MM.1S (cell line): ENCODE data around the gene MEDAG.

Experiments
- DNase-seq: peaks from one replicate; pipeline ENCODE4 v3.0.0-alpha.2; 2015
- H2AFZ ChIP-seq: fragments of 300-600 bp; sonication (generic); 2 replicates; pipeline ENCODE4 v1.6.0; 2016; ENCODE audit warnings: antibody characterized with exemption, low read length
- H3F3A ChIP-seq: fragments of 300-600 bp; sonication (generic); 2 replicates; pipeline ENCODE4 v1.6.1; 2016; ENCODE audit warnings: mild to moderate bottlenecking, antibody characterized with exemption, low read length, moderate library complexity, mixed read lengths; ENCODE audit not compliant: insufficient read depth
- H3K27ac ChIP-seq: fragments of 300-600 bp; sonication (generic); 2 replicates; pipeline ENCODE4 v1.5.1; 2016; ENCODE audit warnings: mild to moderate bottlenecking, low read length
- H3K27me3 ChIP-seq: fragments of 300-600 bp; sonication (generic); replicated peaks from 2 replicates; pipeline ENCODE4 v1.6.0; 2016; ENCODE audit warnings: low read length; ENCODE audit not compliant: insufficient read depth
- H3K36me3 ChIP-seq: fragments of 300-600 bp; sonication (generic); replicated peaks from 2 replicates; pipeline ENCODE4 v1.6.1; 2016; ENCODE audit warnings: mild to moderate bottlenecking, low read length, mixed read lengths; ENCODE audit not compliant: insufficient read depth
- H3K4me1 ChIP-seq: fragments of 300-600 bp; sonication (generic); 2 replicates; pipeline ENCODE4 v1.6.1; 2016; ENCODE audit warnings: low read length, mixed read lengths
- H3K4me2 ChIP-seq: fragments of 300-600 bp; sonication (generic); 2 replicates; pipeline ENCODE4 v1.6.0; 2016; ENCODE audit warnings: low read depth, low read length
- H3K4me3 ChIP-seq: fragments of 300-600 bp; sonication (generic); 2 replicates; pipeline ENCODE4 v1.5.1; 2016; ENCODE audit warnings: low read length, mixed read lengths
- H3K79me2 ChIP-seq: fragments of 300-600 bp; sonication (generic); 2 replicates; pipeline ENCODE4 v1.6.1; 2016; ENCODE audit warnings: mixed run types, low read length, mixed read lengths
- H3K9ac ChIP-seq: fragments of 300-600 bp; sonication (generic); 2 replicates; pipeline ENCODE4 v1.6.1; 2016; ENCODE audit warnings: low read length, mixed read lengths
- H3K9me2 ChIP-seq: fragments of 300-600 bp; sonication (generic); replicated peaks from 2 replicates; pipeline ENCODE4 v1.6.1; 2016; ENCODE audit warnings: mild to moderate bottlenecking, low read length, mixed read lengths; ENCODE audit not compliant: insufficient read depth
- H3K9me3 ChIP-seq: fragments of 300-600 bp; sonication (generic); replicated peaks from 2 replicates; pipeline ENCODE4 v1.6.1; 2016; ENCODE audit warnings: mild to moderate bottlenecking, low read length, mixed read lengths; ENCODE audit not compliant: insufficient read depth
- H4K20me1 ChIP-seq: fragments of 300-600 bp; sonication (generic); 2 replicates; pipeline ENCODE4 v1.6.1; 2016; ENCODE audit warnings: mild to moderate bottlenecking, low read length, moderate library complexity, mixed read lengths; ENCODE audit not compliant: insufficient read depth
- EZH2 ChIP-seq: fragments of 300-600 bp; sonication (generic); optimal IDR thresholded peaks from 2 replicates; pipeline ENCODE3; 2017; ENCODE audit warnings: low read depth, mild to moderate bottlenecking, antibody characterized with exemption, low read length, mixed read lengths
- EZH2phosphoT487 ChIP-seq: fragments of 300-600 bp; sonication (generic); IDR thresholded peaks from 2 replicates; pipeline ENCODE4 v1.6.1; 2018; ENCODE audit warnings: antibody characterized with exemption, low read length
- TF ChIP-seq, protein P1 (sequence below): fragments of 300-600 bp; sonication (generic); IDR thresholded peaks from 2 replicates; pipeline ENCODE4 v1.5.1; 2016; ENCODE audit warnings: antibody characterized with exemption, low read length, mixed read lengths

The MEDAG gene

GRCh38 chr13:30898070-30898469, 8.0 kb upstream of the MEDAG start:
- Histone ChIP-seq H3F3A (no peaks in the 10 kb centered on the region), H3K4me1 (no peaks in the 10 kb centered on the region), H3K79me2 (no peaks in the 10 kb centered on the region), H3K9ac (no peak overlapping the region), H3K27ac (no peak overlapping the region), H3K4me2 (no peak overlapping the region), H4K20me1 (no peaks in the 10 kb centered on the region), H3K9me3 (no peaks in the 10 kb centered on the region), H3K27me3 (no peaks in the 10 kb centered on the region), H3K9me2 (no peaks in the 10 kb centered on the region), H3K4me3 (no peak overlapping the region), H2AFZ (no peak overlapping the region), H3K36me3 (no peaks in the 10 kb centered on the region)
- no peak for DNase-seq
- TF ChIP-seq EZH2phosphoT487 (no peak), EZH2 (no peak)
- TF ChIP-seq, protein P1, sequence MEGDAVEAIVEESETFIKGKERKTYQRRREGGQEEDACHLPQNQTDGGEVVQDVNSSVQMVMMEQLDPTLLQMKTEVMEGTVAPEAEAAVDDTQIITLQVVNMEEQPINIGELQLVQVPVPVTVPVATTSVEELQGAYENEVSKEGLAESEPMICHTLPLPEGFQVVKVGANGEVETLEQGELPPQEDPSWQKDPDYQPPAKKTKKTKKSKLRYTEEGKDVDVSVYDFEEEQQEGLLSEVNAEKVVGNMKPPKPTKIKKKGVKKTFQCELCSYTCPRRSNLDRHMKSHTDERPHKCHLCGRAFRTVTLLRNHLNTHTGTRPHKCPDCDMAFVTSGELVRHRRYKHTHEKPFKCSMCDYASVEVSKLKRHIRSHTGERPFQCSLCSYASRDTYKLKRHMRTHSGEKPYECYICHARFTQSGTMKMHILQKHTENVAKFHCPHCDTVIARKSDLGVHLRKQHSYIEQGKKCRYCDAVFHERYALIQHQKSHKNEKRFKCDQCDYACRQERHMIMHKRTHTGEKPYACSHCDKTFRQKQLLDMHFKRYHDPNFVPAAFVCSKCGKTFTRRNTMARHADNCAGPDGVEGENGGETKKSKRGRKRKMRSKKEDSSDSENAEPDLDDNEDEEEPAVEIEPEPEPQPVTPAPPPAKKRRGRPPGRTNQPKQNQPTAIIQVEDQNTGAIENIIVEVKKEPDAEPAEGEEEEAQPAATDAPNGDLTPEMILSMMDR, result no peak

- H2AFZ ChIP-seq, result no peak overlapping the region
Measured at GRCh38 chr13:30898678-30899241, 7.3 kb upstream of the MEDAG start.

DNA sequence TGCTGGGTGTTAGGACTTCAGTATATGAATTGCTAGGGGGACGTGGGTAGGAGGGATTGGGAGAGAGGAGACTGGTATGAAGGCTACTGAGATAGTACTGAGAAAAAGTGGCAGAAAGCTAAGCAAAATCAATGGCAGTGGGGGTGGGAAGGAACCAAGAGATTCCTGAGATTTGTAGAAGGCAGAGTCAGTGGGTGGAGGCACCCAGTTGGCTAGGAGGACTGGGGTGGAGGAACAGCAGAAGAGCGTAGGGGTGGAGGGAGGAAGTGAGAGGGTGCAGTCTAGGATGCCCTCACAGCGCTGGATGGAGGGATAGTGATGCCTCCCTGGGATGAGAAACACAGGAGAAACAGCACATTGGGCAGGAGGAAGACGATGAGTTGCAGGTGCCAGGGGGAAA, 5.6 kb upstream of the MEDAG start:
- Histone ChIP-seq H3K27me3 (no peaks in the 10 kb centered on the region), H3K4me1 (no peaks in the 10 kb centered on the region), H2AFZ (no peak overlapping the region), H3K36me3 (no peaks in the 10 kb centered on the region), H3K9me3 (no peaks in the 10 kb centered on the region), H3K27ac (no peak overlapping the region), H3K9me2 (no peaks in the 10 kb centered on the region), H3K9ac (no peak overlapping the region), H4K20me1 (no peaks in the 10 kb centered on the region), H3K4me2 (no peak overlapping the region), H3K4me3 (no peak overlapping the region), H3K79me2 (no peaks in the 10 kb centered on the region), H3F3A (no peaks in the 10 kb centered on the region)
- DNase-seq, result no peak
- TF ChIP-seq, protein P1, result no peak
- TF ChIP-seq EZH2 (no peak), EZH2phosphoT487 (no peak)

More at GRCh38 chr13:30898678-30899241, 7.3 kb upstream of the MEDAG start:
- no peak overlapping the region for H3K9ac ChIP-seq
- no peaks in the 10 kb centered on the region for H4K20me1 ChIP-seq
- DNase-seq, result no peak
- no peak overlapping the region for H3K27ac ChIP-seq
- no peaks in the 10 kb centered on the region for H3F3A ChIP-seq
- TF ChIP-seq EZH2 (no peak), EZH2phosphoT487 (no peak)
- TF ChIP-seq, protein P1, result no peak
- no peaks in the 10 kb centered on the region for H3K27me3 ChIP-seq
- H3K36me3 ChIP-seq, result no peaks in the 10 kb centered on the region
- no peak overlapping the region for H3K4me3 ChIP-seq
- no peak overlapping the region for H3K4me2 ChIP-seq
- no peaks in the 10 kb centered on the region for H3K9me2 ChIP-seq
- no peaks in the 10 kb centered on the region for H3K9me3 ChIP-seq
- no peaks in the 10 kb centered on the region for H3K79me2 ChIP-seq
- no peaks in the 10 kb centered on the region for H3K4me1 ChIP-seq
